Inferior parietal cortex (tissue), 1 donor: Measurements from ENCODE around the gene CDH5.

Experiments
- DNase-seq: peaks from one replicate; pipeline ENCODE4 v3.0.0-alpha.2; 2016; ENCODE audit errors: extremely low spot score

Gene CDH5

GRCh38 chr16:66416939-66417700 lies 50.6 kb downstream of the CDH5 start:
- DNase-seq: no peak

GRCh38 chr16:66418165-66418962 lies 51.9 kb downstream of the CDH5 start:
- DNase-seq: no peak

GRCh38 chr16:66419527-66419926 lies 53.0 kb downstream of the CDH5 start:
- no peak for DNase-seq

- no peak for DNase-seq
Measured at GRCh38 chr16:66420396-66420795, 53.9 kb downstream of the CDH5 start.

GRCh38 chr16:66421891-66422290 lies 55.4 kb downstream of the CDH5 start:
- no peak for DNase-seq

GRCh38 chr16:66422366-66422765 lies 55.9 kb downstream of the CDH5 start:
- no peak for DNase-seq

GRCh38 chr16:66423177-66423576 lies 56.7 kb downstream of the CDH5 start:
- DNase-seq: no peak

- DNase-seq: no peak
Measured at GRCh38 chr16:66425651-66426050, 59.2 kb downstream of the CDH5 start.

- no peak for DNase-seq
Measured at GRCh38 chr16:66426112-66427035, 59.9 kb downstream of the CDH5 start.

GRCh38 chr16:66427036-66427860 lies 60.8 kb downstream of the CDH5 start, which contains the start of gene BEAN1:
BEAN1 (plus strand) TSS chr16:66427295; CDS start chr16:66437677, 10,382 bp downstream.
- no peak for DNase-seq

GRCh38 chr16:66427871-66428681 lies 61.6 kb downstream of the CDH5 start:
- DNase-seq: no peak

GRCh38 chr16:66428682-66429251 lies 62.3 kb downstream of the CDH5 start:
- DNase-seq: no peak

GRCh38 chr16:66429290-66429962 lies 62.9 kb downstream of the CDH5 start:
- no peak for DNase-seq

GRCh38 chr16:66430214-66430613 lies 63.7 kb downstream of the CDH5 start:
- DNase-seq: no peak

GRCh38 chr16:66431760-66432159 lies 65.3 kb downstream of the CDH5 start:
- DNase-seq: no peak

- no peak for DNase-seq
Measured at GRCh38 chr16:66432429-66432828, 65.9 kb downstream of the CDH5 start.

- DNase-seq: no peak
Measured at GRCh38 chr16:66434619-66435430, 68.3 kb downstream of the CDH5 start.

GRCh38 chr16:66435896-66436295 lies 69.4 kb downstream of the CDH5 start:
- no peak for DNase-seq
